HepG2 (cell line): ENCODE data around the gene PDILT. TPM values are rescaled to one million over a fixed set of nuclear protein-coding genes. Genes with fewer than 3 reads are reported as not detected.

Experiments
- BRD4 ChIP-seq: sonication (generic); formaldehyde crosslinking; IDR thresholded peaks from 2 replicates; pipeline ENCODE4 v1.4.0; 2020; ENCODE audit warnings: missing genetic modification reagents
- CEBPZ ChIP-seq: IDR thresholded peaks from 2 replicates; pipeline ENCODE4 v1.6.1; 2012; ENCODE audit warnings: low read length, improper control_type of control experiment
- ERF ChIP-seq: IDR thresholded peaks from 2 replicates; pipeline ENCODE4 v1.6.1; 2018; ENCODE audit warnings: missing biosample characterization, missing genetic modification reagents
- FIP1L1 ChIP-seq: fragments of 200-400 bp; formaldehyde crosslinking; IDR thresholded peaks from 2 replicates; pipeline ENCODE4 v1.6.1; 2018; ENCODE audit warnings: low read depth, mild to moderate bottlenecking, low read length, moderate library complexity, borderline replicate concordance; ENCODE audit not compliant: insufficient read depth
- FOSL1 ChIP-seq: sonication (generic); formaldehyde crosslinking; IDR thresholded peaks from 2 replicates; pipeline ENCODE4 v1.9.0; 2021; ENCODE audit warnings: missing genetic modification reagents, borderline replicate concordance
- HDAC6 ChIP-seq: fragments of 200-600 bp; sonication (generic); IDR thresholded peaks from 2 replicates; pipeline ENCODE4 v1.7.0; 2017; ENCODE audit warnings: mild to moderate bottlenecking, antibody characterized with exemption, low read length, low read depth
- IRF2 ChIP-seq: IDR thresholded peaks from 2 replicates; pipeline ENCODE4 v1.6.1; 2018; ENCODE audit warnings: missing genetic modification reagents, missing compliant biosample characterization
- KLF12 ChIP-seq: sonication (generic); formaldehyde crosslinking; IDR thresholded peaks from 2 replicates; pipeline ENCODE4 v1.4.0; 2020; ENCODE audit warnings: missing genetic modification reagents, borderline replicate concordance
- KMT2B ChIP-seq: IDR thresholded peaks from 2 replicates; pipeline ENCODE4 v1.6.1; 2016; ENCODE audit warnings: missing genetic modification reagents, missing compliant biosample characterization
- MTA1 ChIP-seq: sonication (generic); formaldehyde crosslinking; IDR thresholded peaks from 2 replicates; pipeline ENCODE4 v1.4.0; 2020; ENCODE audit warnings: missing genetic modification reagents, mild to moderate bottlenecking, borderline replicate concordance
- NFIB ChIP-seq: sonication (generic); formaldehyde crosslinking; IDR thresholded peaks from 2 replicates; pipeline ENCODE4 v1.9.0; 2021; ENCODE audit warnings: missing genetic modification reagents, mild to moderate bottlenecking, borderline replicate concordance
- SALL1 ChIP-seq: sonication (generic); formaldehyde crosslinking; IDR thresholded peaks from 2 replicates; pipeline ENCODE4 v1.8.0; 2022; ENCODE audit warnings: mild to moderate bottlenecking, missing genetic modification reagents
- SP2 ChIP-seq: sonication (generic); formaldehyde crosslinking; IDR thresholded peaks from 2 replicates; pipeline ENCODE4 v1.5.1; 2020; ENCODE audit warnings: mild to moderate bottlenecking, missing genetic modification reagents
- SPEN ChIP-seq: sonication (generic); formaldehyde crosslinking; IDR thresholded peaks from 2 replicates; pipeline ENCODE4 v1.5.1; 2020; ENCODE audit warnings: low read depth, mild to moderate bottlenecking, missing genetic modification reagents
- TEAD3 ChIP-seq: optimal IDR thresholded peaks from 2 replicates; pipeline ENCODE3; 2016; ENCODE audit warnings: borderline replicate concordance
- ZMYM4 ChIP-seq: sonication (generic); formaldehyde crosslinking; IDR thresholded peaks from 2 replicates; pipeline ENCODE4 v1.8.1; 2023; ENCODE audit warnings: mild to moderate bottlenecking, missing genetic modification reagents
- ZNF235 ChIP-seq: sonication (generic); formaldehyde crosslinking; IDR thresholded peaks from 2 replicates; pipeline ENCODE4 v1.8.1; 2023; ENCODE audit warnings: mild to moderate bottlenecking, missing genetic modification reagents, borderline replicate concordance
- ZNF3 ChIP-seq: IDR thresholded peaks from 2 replicates; pipeline ENCODE4 v1.7.0; 2017; ENCODE audit warnings: inconsistent platforms
- ZNF576 ChIP-seq: sonication (generic); formaldehyde crosslinking; IDR thresholded peaks from 2 replicates; pipeline ENCODE4 v1.4.0; 2020; ENCODE audit warnings: mild to moderate bottlenecking, missing genetic modification reagents
- ZNF589 ChIP-seq: sonication (generic); formaldehyde crosslinking; conservative IDR thresholded peaks from 2 replicates; pipeline ENCODE4 v1.8.0; 2022; ENCODE audit warnings: mild to moderate bottlenecking, moderate library complexity, missing genetic modification reagents
- ZNF616 ChIP-seq: sonication (generic); formaldehyde crosslinking; IDR thresholded peaks from 2 replicates; pipeline ENCODE4 v1.5.0; 2020; ENCODE audit warnings: low read depth, mild to moderate bottlenecking, missing genetic modification reagents
- ZNF720 ChIP-seq: sonication (generic); formaldehyde crosslinking; IDR thresholded peaks from 2 replicates; pipeline ENCODE4 v1.4.0; 2020; ENCODE audit warnings: missing genetic modification reagents
- ZNF883 ChIP-seq: sonication (generic); formaldehyde crosslinking; IDR thresholded peaks from 2 replicates; pipeline ENCODE4 v1.5.1; 2020; ENCODE audit warnings: mild to moderate bottlenecking, missing genetic modification reagents; ENCODE audit errors: not compliant biosample characterization
- polyA plus RNA-seq, 8 experiments: library from polyadenylated mRNA; depleted of rRNA in 3 of 8; stranded (reverse) in 7 of 8; unstranded in 1 of 8; fragments of >200 nt; fragmentation: Illumina TruSeq in 4 of 8; extraction: Trizol in 4 of 8; gene quantifications; 2 replicates each; pipeline versions ENCODE4 v1.2.1 to v1.2.3, GENCODE V29; 2011 to 2016; ENCODE audit warnings: low read depth in 4 of 8, missing spikeins in 1 of 8, mixed read lengths in 1 of 8; ENCODE audit not compliant: insufficient read depth in 1 of 8
- total RNA-seq, 5 experiments: library from RNA; depleted of rRNA; stranded (reverse); fragments of >200 nt; fragmentation: Illumina TruSeq; extraction: Trizol; gene quantifications; 2 replicates each; pipeline ENCODE4 v1.2.3, GENCODE V29; 2016; ENCODE audit warnings: low read depth in 1 of 5
- TF ChIP-seq, protein P1 (sequence below): IDR thresholded peaks from 2 replicates; pipeline ENCODE4 v1.4.0; 2020; ENCODE audit warnings: mild to moderate bottlenecking, missing genetic modification reagents

Gene PDILT
- total and polyA plus RNA-seq, 2 of the 13 experiments (the other 11 are each of a cell fraction or from before 2014, with no cell fraction given): not detected

GRCh38 chr16:20424129-20424866 lies 19.8 kb upstream of the PDILT start (continued):
- 0 out of 2 replicates have a peak, but pooled peaks have one; percentile 5 for TF ChIP-seq FOSL1
- peak; percentile 66; the same call in 1 of the 2 replicates for TF ChIP-seq SPEN
- TF ChIP-seq MTA1 (CRISPR knock-in tag): no peak; the same call in 1 of the 2 replicates
- TF ChIP-seq ZNF720 (CRISPR knock-in tag): no peak
- peak; percentile 89; the same call in 1 of the 2 replicates for TF ChIP-seq ERF
- no peak for TF ChIP-seq ZNF883 (CRISPR knock-in tag)
- TF ChIP-seq ZMYM4 (CRISPR knock-in tag): peak; percentile 96
- no peak for TF ChIP-seq CEBPZ
- TF ChIP-seq HDAC6: no peak
- peak; percentile 58; the same call in 1 of the 2 replicates for TF ChIP-seq KMT2B (CRISPR knock-in tag)
- peak; percentile 83 for TF ChIP-seq TEAD3 (CRISPR knock-in tag)
- TF ChIP-seq KLF12 (CRISPR knock-in tag): no peak
- TF ChIP-seq, protein P1, sequence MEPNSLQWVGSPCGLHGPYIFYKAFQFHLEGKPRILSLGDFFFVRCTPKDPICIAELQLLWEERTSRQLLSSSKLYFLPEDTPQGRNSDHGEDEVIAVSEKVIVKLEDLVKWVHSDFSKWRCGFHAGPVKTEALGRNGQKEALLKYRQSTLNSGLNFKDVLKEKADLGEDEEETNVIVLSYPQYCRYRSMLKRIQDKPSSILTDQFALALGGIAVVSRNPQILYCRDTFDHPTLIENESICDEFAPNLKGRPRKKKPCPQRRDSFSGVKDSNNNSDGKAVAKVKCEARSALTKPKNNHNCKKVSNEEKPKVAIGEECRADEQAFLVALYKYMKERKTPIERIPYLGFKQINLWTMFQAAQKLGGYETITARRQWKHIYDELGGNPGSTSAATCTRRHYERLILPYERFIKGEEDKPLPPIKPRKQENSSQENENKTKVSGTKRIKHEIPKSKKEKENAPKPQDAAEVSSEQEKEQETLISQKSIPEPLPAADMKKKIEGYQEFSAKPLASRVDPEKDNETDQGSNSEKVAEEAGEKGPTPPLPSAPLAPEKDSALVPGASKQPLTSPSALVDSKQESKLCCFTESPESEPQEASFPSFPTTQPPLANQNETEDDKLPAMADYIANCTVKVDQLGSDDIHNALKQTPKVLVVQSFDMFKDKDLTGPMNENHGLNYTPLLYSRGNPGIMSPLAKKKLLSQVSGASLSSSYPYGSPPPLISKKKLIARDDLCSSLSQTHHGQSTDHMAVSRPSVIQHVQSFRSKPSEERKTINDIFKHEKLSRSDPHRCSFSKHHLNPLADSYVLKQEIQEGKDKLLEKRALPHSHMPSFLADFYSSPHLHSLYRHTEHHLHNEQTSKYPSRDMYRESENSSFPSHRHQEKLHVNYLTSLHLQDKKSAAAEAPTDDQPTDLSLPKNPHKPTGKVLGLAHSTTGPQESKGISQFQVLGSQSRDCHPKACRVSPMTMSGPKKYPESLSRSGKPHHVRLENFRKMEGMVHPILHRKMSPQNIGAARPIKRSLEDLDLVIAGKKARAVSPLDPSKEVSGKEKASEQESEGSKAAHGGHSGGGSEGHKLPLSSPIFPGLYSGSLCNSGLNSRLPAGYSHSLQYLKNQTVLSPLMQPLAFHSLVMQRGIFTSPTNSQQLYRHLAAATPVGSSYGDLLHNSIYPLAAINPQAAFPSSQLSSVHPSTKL (CRISPR knock-in tag): peak; percentile 95
- TF ChIP-seq BRD4 (CRISPR knock-in tag): peak; percentile 64; the same call in 1 of the 2 replicates
- TF ChIP-seq ZNF576 (CRISPR knock-in tag): no peak
- no peak for TF ChIP-seq NFIB (CRISPR knock-in tag)
- TF ChIP-seq SP2 (CRISPR knock-in tag): no peak
- peak; percentile 65; the same call in 1 of the 2 replicates for TF ChIP-seq IRF2 (CRISPR knock-in tag)
- TF ChIP-seq ZNF589 (CRISPR knock-in tag): peak; percentile 70; the same call in 1 of the 2 replicates
- peak; percentile 52; the same call in 1 of the 2 replicates for TF ChIP-seq ZNF3
- TF ChIP-seq SALL1: peak; percentile 99
- TF ChIP-seq ZNF616 (CRISPR knock-in tag): no peak
- no peak for TF ChIP-seq FIP1L1
- no peak for TF ChIP-seq ZNF235
